GM18526 (cell line): ENCODE measurements around the gene GOLGA8B.

Experiments used
- POLR2A ChIP-seq: IDR thresholded peaks from 3 replicates; pipeline ENCODE4 v1.6.1; 2011; ENCODE audit not compliant: insufficient read length; ENCODE audit errors: extremely low read depth

The GOLGA8B gene

GRCh38 chr15:34583399-34584329, at the start of gene GOLGA8B:
Gene GOLGA8B (minus strand): TSS chr15:34583651. CDS start chr15:34535912, 47,739 bp downstream.
- peak; percentile 45 for TF ChIP-seq POLR2A

DNA sequence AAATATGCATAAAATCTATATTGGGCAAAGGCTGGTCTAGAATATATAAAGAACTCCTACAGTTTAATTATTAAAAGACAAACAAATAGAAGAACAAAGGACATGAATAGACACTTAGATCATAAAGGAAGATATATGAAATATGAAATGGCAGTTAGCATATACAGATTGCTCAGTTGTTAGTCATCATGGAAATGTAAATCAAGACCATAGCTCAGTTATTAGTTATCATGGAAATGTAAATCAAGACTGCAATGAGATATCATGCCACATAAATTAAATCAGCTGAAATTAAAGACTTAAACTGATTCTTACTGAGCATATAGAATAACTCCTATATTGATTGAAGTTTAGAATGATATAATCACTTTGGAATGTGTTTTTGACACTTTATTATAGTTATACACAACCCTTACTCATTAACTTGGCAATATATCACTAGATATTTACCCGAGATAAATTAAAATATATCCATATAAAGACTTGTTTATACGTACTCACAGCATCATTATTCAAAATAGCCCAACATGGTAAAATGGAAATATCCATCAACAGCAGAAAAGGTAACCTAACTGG, 45.2 kb upstream of the GOLGA8B start:
- TF ChIP-seq POLR2A, result no peak

GRCh38 chr15:34625007-34625406, 41.6 kb upstream of the GOLGA8B start:
- TF ChIP-seq POLR2A, result no peak

GRCh38 chr15:34621675-34622074, 38.2 kb upstream of the GOLGA8B start:
- TF ChIP-seq POLR2A, result no peak

- TF ChIP-seq POLR2A, result no peak
Observed at GRCh38 chr15:34620814-34621213, 37.4 kb upstream of the GOLGA8B start.

GRCh38 chr15:34620142-34620541, 36.7 kb upstream of the GOLGA8B start:
- no peak for TF ChIP-seq POLR2A

DNA sequence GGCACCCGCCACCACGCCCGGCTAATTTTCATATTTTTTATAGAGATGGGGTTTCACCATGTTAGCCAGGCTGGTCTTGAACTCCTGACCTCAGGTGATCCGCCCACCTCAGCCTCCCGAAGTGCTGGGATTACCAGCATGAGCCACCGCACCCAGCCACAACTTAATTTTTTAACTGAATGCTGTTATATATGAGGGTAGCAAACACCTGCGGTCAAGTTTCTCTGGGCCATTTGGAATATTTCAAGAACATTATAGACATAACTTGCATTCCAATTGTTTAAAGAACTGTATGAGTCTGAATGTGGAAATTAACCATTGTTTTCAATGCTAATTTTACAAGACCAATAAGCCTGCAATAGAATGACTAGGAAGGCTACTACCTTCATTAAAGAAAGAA, 35.7 kb upstream of the GOLGA8B start:
- no peak for TF ChIP-seq POLR2A

DNA sequence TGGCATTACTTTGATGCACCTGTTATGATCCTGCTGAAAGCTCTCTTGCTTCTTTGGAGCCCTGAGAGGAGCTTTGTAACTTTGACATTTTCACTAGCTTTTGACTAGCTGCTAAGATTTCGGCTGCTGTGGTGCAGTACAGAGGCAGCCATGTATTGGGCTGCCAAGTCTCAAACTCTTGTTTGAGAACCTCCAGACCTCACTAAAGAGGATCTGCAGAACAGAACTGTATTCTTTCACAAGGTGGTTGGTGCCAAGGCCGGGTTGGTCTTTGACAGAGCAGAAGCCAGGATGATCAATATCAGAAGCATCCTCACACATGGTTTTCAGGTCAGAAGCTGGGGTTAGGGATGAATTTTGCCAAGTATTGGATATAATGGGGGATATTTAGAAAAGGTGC, 34.6 kb upstream of the GOLGA8B start:
- no peak for TF ChIP-seq POLR2A

- TF ChIP-seq POLR2A, result no peak
Observed at GRCh38 chr15:34616613-34617012, 33.2 kb upstream of the GOLGA8B start.

- TF ChIP-seq POLR2A, result no peak
Observed at GRCh38 chr15:34613997-34614396, 30.5 kb upstream of the GOLGA8B start.

- no peak for TF ChIP-seq POLR2A
Observed at GRCh38 chr15:34613301-34613700, 29.9 kb upstream of the GOLGA8B start.

DNA sequence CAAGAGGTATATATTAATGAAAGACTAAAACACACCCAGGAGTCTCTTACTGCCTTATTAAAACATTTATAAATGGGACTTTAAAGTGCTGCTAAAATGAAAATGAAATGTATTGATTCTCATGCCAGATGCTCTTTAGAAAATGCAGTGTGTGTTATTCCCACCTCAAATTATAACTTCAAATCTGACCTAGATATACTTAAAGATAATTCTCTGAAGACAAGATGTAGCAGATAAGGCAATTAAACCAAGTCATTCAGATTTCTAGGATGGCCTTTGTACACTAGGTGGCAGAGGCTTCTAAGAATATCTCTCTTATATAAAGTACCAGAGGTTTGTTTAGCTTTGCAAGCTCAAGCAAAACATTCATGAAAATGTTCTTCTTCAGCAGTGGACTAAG, 26.9 kb upstream of the GOLGA8B start:
- TF ChIP-seq POLR2A, result no peak

- TF ChIP-seq POLR2A, result no peak
Observed at GRCh38 chr15:34609102-34610057, 25.9 kb upstream of the GOLGA8B start.

GRCh38 chr15:34608517-34608916, 25.1 kb upstream of the GOLGA8B start:
- no peak for TF ChIP-seq POLR2A

DNA sequence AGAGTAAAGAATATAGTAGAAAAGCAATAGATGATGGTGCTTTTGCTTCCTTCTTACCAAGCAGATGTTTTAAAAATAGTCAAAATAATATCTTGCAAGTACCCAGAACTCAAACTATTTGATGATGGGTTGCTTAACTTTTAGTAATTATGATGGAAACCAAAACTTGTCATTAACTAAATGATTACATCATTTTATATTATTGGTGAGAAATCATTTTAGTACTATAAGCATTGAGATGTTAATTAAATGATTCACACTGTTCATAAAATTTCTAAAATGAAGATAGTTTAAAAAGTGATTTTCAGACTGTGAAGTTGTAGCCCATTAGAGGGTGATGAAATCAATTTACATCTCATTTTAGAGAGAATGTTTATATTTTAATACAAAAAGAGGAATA, 24.4 kb upstream of the GOLGA8B start:
- TF ChIP-seq POLR2A, result no peak
